K562 (cell line): ENCODE measurements around the gene EGF.

ENCODE experiments used
- ATF4 ChIP-seq: fragments of 450-650 bp; formaldehyde crosslinking; IDR thresholded peaks from 2 replicates; pipeline ENCODE4 v1.4.0; 2022; ENCODE audit warnings: mild to moderate bottlenecking, moderate library complexity
- EZH2 ChIP-seq: IDR thresholded peaks from 2 replicates; pipeline ENCODE4 v1.6.1; 2012; ENCODE audit warnings: low read depth, mild to moderate bottlenecking, inconsistent platforms, low read length, borderline replicate concordance
- KAT7 ChIP-seq: sonication (generic); formaldehyde crosslinking; IDR thresholded peaks from 2 replicates; pipeline ENCODE4 v1.8.0; 2022; ENCODE audit warnings: missing genetic modification reagents, mild to moderate bottlenecking, borderline replicate concordance
- PREB ChIP-seq: sonication (generic); formaldehyde crosslinking; IDR thresholded peaks from 2 replicates; pipeline ENCODE4 v1.8.1; 2023; ENCODE audit warnings: mild to moderate bottlenecking, missing genetic modification reagents
- RBBP5 ChIP-seq: fragments of 200-600 bp; sonication (generic); IDR thresholded peaks from 2 replicates; pipeline ENCODE4 v1.6.1; 2012; ENCODE audit warnings: borderline replicate concordance, mild to moderate bottlenecking, low read length, control low read depth, inconsistent platforms; ENCODE audit not compliant: insufficient read depth, poor library complexity, severe bottlenecking
- SPI1 ChIP-seq: IDR thresholded peaks from 2 replicates; pipeline ENCODE4 v1.6.1; 2011; ENCODE audit warnings: low read depth, low read length, control low read depth, borderline replicate concordance
- TARDBP ChIP-seq: fragments of 450-650 bp; IDR thresholded peaks from 2 replicates; pipeline ENCODE4 v1.6.1; 2016
- TFAM ChIP-seq: fragments of 250-450 bp; sonication (Bioruptor Pico); conservative IDR thresholded peaks from 2 replicates; pipeline ENCODE4 v1.5.0; 2021; ENCODE audit warnings: mild to moderate bottlenecking, moderate library complexity
- TRIM24 ChIP-seq, 2 experiments: fragments of 450-650 bp; IDR thresholded peaks; 2 replicates each; pipeline ENCODE4 v1.6.1; 2016
- TSHZ1 ChIP-seq: fragments of 250-450 bp; sonication (Bioruptor Pico); IDR thresholded peaks from 2 replicates; pipeline ENCODE4 v1.4.0; 2020; ENCODE audit warnings: mild to moderate bottlenecking, moderate library complexity
- TF ChIP-seq, protein P1 (sequence below), 2 experiments: fragments of 450-650 bp; formaldehyde crosslinking in 1 of 2; IDR thresholded peaks; 2 replicates each; pipeline versions ENCODE4 v1.4.0 to v1.6.1; 2014 to 2020; ENCODE audit warnings: mild to moderate bottlenecking in 2 of 2, borderline replicate concordance in 1 of 2, low read depth in 1 of 2
- TF ChIP-seq, protein P2 (sequence below): sonication (generic); formaldehyde crosslinking; IDR thresholded peaks from 2 replicates; pipeline ENCODE4 v1.8.0; 2022; ENCODE audit warnings: mild to moderate bottlenecking, low read depth, missing genetic modification reagents

- TF ChIP-seq RBBP5 (no peak), TSHZ1 (no peak), EZH2 (no peak), SPI1 (no peak), TARDBP (no peak), ATF4 (CRISPR knock-in tag) (no peak), KAT7 (no peak), PREB (CRISPR knock-in tag) (no peak), TRIM24 (IDR thresholded peaks at IDR 0.05) (no peak), TFAM (CRISPR knock-in tag) (no peak)
- TF ChIP-seq, protein P1, sequence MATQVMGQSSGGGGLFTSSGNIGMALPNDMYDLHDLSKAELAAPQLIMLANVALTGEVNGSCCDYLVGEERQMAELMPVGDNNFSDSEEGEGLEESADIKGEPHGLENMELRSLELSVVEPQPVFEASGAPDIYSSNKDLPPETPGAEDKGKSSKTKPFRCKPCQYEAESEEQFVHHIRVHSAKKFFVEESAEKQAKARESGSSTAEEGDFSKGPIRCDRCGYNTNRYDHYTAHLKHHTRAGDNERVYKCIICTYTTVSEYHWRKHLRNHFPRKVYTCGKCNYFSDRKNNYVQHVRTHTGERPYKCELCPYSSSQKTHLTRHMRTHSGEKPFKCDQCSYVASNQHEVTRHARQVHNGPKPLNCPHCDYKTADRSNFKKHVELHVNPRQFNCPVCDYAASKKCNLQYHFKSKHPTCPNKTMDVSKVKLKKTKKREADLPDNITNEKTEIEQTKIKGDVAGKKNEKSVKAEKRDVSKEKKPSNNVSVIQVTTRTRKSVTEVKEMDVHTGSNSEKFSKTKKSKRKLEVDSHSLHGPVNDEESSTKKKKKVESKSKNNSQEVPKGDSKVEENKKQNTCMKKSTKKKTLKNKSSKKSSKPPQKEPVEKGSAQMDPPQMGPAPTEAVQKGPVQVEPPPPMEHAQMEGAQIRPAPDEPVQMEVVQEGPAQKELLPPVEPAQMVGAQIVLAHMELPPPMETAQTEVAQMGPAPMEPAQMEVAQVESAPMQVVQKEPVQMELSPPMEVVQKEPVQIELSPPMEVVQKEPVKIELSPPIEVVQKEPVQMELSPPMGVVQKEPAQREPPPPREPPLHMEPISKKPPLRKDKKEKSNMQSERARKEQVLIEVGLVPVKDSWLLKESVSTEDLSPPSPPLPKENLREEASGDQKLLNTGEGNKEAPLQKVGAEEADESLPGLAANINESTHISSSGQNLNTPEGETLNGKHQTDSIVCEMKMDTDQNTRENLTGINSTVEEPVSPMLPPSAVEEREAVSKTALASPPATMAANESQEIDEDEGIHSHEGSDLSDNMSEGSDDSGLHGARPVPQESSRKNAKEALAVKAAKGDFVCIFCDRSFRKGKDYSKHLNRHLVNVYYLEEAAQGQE (IDR thresholded peaks at IDR 0.05; ENCODE audit: borderline replicate concordance) = no peak
- TF ChIP-seq, protein P1 (CRISPR knock-in tag; IDR thresholded peaks at IDR 0.05; ENCODE audit: low read depth) = no peak
- TF ChIP-seq, protein P2, sequence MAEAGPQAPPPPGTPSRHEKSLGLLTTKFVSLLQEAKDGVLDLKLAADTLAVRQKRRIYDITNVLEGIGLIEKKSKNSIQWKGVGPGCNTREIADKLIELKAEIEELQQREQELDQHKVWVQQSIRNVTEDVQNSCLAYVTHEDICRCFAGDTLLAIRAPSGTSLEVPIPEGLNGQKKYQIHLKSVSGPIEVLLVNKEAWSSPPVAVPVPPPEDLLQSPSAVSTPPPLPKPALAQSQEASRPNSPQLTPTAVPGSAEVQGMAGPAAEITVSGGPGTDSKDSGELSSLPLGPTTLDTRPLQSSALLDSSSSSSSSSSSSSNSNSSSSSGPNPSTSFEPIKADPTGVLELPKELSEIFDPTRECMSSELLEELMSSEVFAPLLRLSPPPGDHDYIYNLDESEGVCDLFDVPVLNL (CRISPR knock-in tag) = no peak
These were observed 89.6 kb downstream of the EGF start for GRCh38 chr4:110002326-110002725.
